Skeletal muscle tissue (tissue), 4 donors: Measurements from ENCODE around the gene CTCFL. TPM values are rescaled to one million over a fixed set of nuclear protein-coding genes. Genes with fewer than 3 reads are reported as not detected.
"Not testable (repeated sequence)": the region's sequence is repeated elsewhere in the genome, so short reads cannot be mapped to it uniquely, and the experiment has no call there.

ENCODE experiments used
- H3K27ac ChIP-seq: one replicate; pipeline ENCODE4 v1.7.0; 2013; ENCODE audit warnings: mild to moderate bottlenecking, low read depth, low read length, inconsistent platforms
- H3K27me3 ChIP-seq, 3 donors: one replicate each; pipeline ENCODE4 v1.7.0; 2013; ENCODE audit warnings: low read length in 3 of 3; ENCODE audit not compliant: control insufficient read depth in 3 of 3, insufficient read depth in 3 of 3
- H3K36me3 ChIP-seq, 3 donors: one replicate each; pipeline ENCODE4 v1.7.0; 2013; ENCODE audit warnings: low read length in 3 of 3; ENCODE audit not compliant: control insufficient read depth in 3 of 3, insufficient read depth in 3 of 3
- H3K4me1 ChIP-seq, 3 donors: one replicate each; pipeline ENCODE4 v1.7.0; 2013; ENCODE audit warnings: low read length in 3 of 3, mild to moderate bottlenecking in 3 of 3; ENCODE audit not compliant: control insufficient read depth in 3 of 3, insufficient read depth in 3 of 3
- H3K4me3 ChIP-seq, 3 donors: one replicate each; pipeline ENCODE4 v1.7.0; 2013; ENCODE audit warnings: low read length in 3 of 3
- H3K9ac ChIP-seq, 3 donors: one replicate each; pipeline ENCODE4 v1.7.0; 2013; ENCODE audit warnings: low read length in 3 of 3, mild to moderate bottlenecking in 3 of 3, moderate library complexity in 2 of 3, low read depth in 1 of 3
- H3K9me3 ChIP-seq, 3 donors: one replicate each; pipeline ENCODE4 v1.7.0; 2013; ENCODE audit warnings: low read length in 3 of 3; ENCODE audit not compliant: control insufficient read depth in 3 of 3
- total RNA-seq: library from RNA; depleted of rRNA; stranded (reverse); fragments of >200 nt; gene quantifications from one replicate; pipeline ENCODE4 v1.2.3, GENCODE V29; 2014
- donor health status: Osteomylitis.

CTCFL gene
- total RNA-seq, 1 donor from 2014 or later, result not detected

DNA sequence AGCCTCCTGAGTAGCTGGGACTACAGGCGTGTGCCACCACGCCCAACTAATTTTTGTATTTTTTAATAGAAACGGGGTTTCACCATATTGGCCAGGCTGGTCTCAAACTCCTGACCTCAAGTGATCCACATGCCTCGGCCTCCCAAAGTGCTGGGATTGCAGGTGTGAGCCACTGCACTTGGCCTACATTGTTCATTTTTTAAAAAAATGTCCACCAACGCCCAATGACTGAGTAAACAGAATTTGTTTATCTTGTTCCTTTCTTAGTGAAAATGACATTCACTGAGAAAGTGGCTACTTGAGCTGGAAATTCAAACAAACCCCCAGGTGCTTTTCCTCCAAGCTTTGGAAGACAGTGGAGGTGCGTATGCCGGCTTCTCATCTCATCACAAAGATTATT lies 13.2 kb downstream of the CTCFL start:
- not testable (repeated sequence) for H3K4me1 ChIP-seq, H3K4me3 ChIP-seq, H3K9ac ChIP-seq, H3K27me3 ChIP-seq, H3K36me3 ChIP-seq, H3K27ac ChIP-seq, H3K9me3 ChIP-seq

DNA sequence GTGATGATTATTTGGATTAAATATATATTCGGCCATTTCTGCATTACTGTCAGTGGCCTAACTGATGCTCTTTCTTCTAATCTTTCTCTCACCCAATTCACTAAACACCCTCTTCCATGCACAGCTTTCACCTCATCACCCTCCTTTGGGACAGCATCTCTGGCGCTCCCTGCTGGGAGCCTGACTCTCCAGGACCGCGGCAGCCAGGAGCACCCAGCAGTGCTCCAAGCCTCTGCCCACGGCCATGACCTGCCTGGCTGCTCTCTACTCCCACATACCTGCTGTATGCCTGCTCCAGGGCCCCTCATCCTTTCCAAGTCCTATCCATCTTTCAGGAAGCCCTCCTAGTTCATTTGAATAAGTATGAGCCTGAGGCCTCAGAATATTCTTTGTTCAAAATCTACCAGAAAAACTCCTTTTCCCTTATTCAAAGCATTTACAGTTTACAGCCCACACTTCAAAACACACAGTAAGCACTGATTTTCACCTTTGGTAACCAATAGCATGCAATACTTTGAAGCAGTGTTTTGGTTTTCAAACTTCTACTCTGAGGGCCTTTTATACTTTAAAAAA lies 15.2 kb downstream of the CTCFL start:
- Histone ChIP-seq H3K9me3 (no peaks in the 10 kb centered on the region), H3K4me1 (peaks cover 2 to 4% (median 3%) of the 10 kb centered on the region in 3 donors), H3K36me3 (no peaks in the 10 kb centered on the region), H3K9ac (peak overlapping the region in 1 of 3 donors; percentile 2), H3K27ac (no peak overlapping the region), H3K4me3 (no peak overlapping the region), H3K27me3 (peaks cover 0 to 4% (median 2%) of the 10 kb centered on the region in 3 donors)

DNA sequence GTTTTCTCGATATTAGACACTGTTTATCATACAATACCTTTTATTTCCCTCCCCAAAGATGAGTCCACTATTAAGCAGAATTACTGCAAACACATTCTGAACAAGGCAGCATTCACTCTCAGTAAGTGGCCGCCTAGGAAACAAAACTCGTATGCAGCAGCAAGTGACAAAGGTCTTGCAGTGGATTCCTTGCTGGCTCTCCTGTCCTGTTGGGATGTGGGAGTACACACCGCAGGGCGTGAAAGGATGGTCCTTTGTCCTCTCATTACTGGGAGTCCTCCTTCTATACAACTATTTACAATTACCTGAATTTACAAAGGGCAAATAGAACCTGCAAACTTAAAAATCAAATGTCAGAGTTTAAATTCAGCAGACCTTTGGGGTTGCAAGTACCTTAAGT lies 16.1 kb downstream of the CTCFL start:
- H3K27ac ChIP-seq, result no peak overlapping the region
- H3K4me3 ChIP-seq, result no peak overlapping the region
- H3K9ac ChIP-seq, result no peak overlapping the region
- H3K9me3 ChIP-seq, result no peaks in the 10 kb centered on the region
- H3K27me3 ChIP-seq, result peaks cover 0 to 4% (median 2%) of the 10 kb centered on the region in 3 donors
- peaks cover 0 to under 1% (median 0%) of the 10 kb centered on the region in 3 donors for H3K4me1 ChIP-seq
- no peaks in the 10 kb centered on the region for H3K36me3 ChIP-seq

GRCh38 chr20:57508381-57508780 lies 16.6 kb downstream of the CTCFL start:
- no peak overlapping the region for H3K4me3 ChIP-seq
- H3K36me3 ChIP-seq, result no peaks in the 10 kb centered on the region

DNA sequence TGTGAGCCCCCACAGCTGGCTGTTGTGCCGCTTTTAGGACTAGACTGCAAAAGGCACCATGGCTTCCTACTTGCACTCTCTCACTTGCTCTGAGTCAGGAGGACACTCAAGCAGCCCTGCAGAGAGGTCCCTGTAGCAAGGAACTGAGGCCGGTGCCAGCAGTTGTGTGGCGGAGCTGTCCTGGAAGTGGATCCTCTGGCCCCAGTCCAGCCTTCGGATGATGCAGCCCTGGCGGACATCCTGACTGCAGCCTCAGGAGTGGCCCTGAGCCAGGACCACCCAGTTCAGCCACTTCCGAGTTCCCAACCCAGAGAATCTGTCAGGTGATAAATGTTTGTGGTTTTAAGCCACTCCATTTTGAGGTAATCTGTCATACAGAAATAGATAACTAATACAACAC lies 17.5 kb downstream of the CTCFL start:
- no peak overlapping the region for H3K9ac ChIP-seq
- no peaks in the 10 kb centered on the region for H3K4me1 ChIP-seq
- H3K27me3 ChIP-seq, result peaks cover 0 to 4% (median 2%) of the 10 kb centered on the region in 3 donors
- H3K36me3 ChIP-seq, result no peaks in the 10 kb centered on the region
- no peaks in the 10 kb centered on the region for H3K9me3 ChIP-seq
- no peak overlapping the region for H3K27ac ChIP-seq
- no peak overlapping the region for H3K4me3 ChIP-seq

More at GRCh38 chr20:57508381-57508780, 16.6 kb downstream of the CTCFL start:
- no peaks in the 10 kb centered on the region for H3K9me3 ChIP-seq
- no peak overlapping the region for H3K9ac ChIP-seq
- H3K27ac ChIP-seq, result no peak overlapping the region
- no peaks in the 10 kb centered on the region for H3K4me1 ChIP-seq
- peaks cover 0 to 4% (median 2%) of the 10 kb centered on the region in 3 donors for H3K27me3 ChIP-seq

DNA sequence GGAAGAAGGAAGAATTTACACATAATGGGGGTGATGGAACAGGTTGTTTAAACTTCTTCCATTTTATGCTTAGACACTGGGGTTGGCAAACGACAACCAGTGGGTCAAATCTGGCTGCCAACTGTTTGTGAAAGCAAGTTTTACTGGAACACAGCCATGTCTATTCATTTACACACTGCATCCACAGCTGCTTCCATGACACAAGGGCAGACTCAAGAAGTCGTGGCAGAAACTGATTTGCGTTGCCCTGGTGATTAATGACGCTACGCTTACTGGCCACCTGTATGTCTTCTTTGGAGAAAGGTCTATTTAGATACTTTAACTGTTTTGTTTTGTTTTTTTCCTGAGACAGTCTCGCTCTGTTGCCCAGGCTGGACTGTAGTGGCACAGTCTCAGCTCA lies 19.0 kb downstream of the CTCFL start:
- Histone ChIP-seq H3K27ac (no peak overlapping the region), H3K4me3 (no peak overlapping the region), H3K36me3 (no peaks in the 10 kb centered on the region), H3K9ac (no peak overlapping the region), H3K4me1 (no peaks in the 10 kb centered on the region), H3K27me3 (peaks cover 0 to 4% (median 2%) of the 10 kb centered on the region in 3 donors), H3K9me3 (no peaks in the 10 kb centered on the region)

- no peaks in the 10 kb centered on the region for H3K9me3 ChIP-seq
- H3K36me3 ChIP-seq, result no peaks in the 10 kb centered on the region
- no peak overlapping the region for H3K27ac ChIP-seq
- no peak overlapping the region for H3K9ac ChIP-seq
- H3K27me3 ChIP-seq, result peaks cover 0 to 4% (median 2%) of the 10 kb centered on the region in 3 donors
- no peak overlapping the region for H3K4me3 ChIP-seq
- H3K4me1 ChIP-seq, result no peaks in the 10 kb centered on the region
These were observed 20.5 kb downstream of the CTCFL start for GRCh38 chr20:57504411-57504810.

- Histone ChIP-seq H3K27me3 (peaks cover 0 to 7% (median 3%) of the 10 kb centered on the region in 3 donors), H3K9ac (no peak overlapping the region), H3K9me3 (no peaks in the 10 kb centered on the region), H3K27ac (no peak overlapping the region), H3K36me3 (no peaks in the 10 kb centered on the region), H3K4me3 (no peak overlapping the region), H3K4me1 (no peaks in the 10 kb centered on the region)
These were observed 21.8 kb downstream of the CTCFL start for GRCh38 chr20:57503035-57503658.

GRCh38 chr20:57502336-57502700 lies 22.6 kb downstream of the CTCFL start:
- Histone ChIP-seq H3K27ac (no peak overlapping the region), H3K36me3 (no peaks in the 10 kb centered on the region), H3K27me3 (peaks cover 0 to 7% (median 3%) of the 10 kb centered on the region in 3 donors), H3K9me3 (no peaks in the 10 kb centered on the region), H3K4me1 (no peaks in the 10 kb centered on the region), H3K4me3 (no peak overlapping the region), H3K9ac (no peak overlapping the region)

DNA sequence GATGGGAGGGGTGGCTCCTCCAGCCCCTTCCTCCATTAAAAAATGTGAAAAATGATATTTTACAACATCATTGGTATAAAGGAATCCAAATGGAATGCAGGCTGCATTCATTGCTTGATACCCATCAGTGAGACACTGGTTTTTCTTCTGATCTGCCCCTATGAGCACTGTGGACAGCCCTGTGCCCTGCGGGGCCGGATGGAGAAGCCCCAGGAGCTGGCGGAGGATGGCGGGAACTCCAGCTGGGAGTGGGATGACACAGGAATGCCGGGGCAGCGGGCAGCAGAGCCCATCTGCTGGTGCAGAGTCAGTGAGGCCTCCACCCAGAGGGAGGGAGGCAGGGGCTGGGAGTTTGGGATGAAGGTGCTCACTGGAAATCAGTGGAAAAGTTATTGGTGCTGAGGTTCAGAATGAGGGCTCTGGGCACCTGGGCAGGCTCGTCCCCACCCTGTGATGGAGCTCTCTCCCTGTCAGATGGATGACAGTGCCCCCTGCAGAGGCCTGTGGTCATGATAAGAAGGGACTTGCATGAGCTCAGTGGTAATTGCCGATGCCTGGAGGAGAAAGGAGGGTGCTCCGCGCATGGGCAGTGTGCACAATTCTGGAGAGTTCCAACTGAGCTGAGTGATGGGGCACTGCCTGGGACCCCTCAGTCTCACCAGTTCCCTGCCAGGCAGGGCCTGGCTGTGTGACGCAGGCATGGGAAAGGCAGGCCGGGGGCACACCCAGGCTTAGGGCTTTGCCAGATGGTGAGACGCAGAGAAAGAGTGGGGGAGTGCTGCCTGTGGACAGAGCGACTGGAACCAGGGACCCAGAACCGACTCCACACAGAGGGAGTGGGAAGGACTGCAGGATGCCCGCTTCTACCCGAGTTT lies 23.2 kb downstream of the CTCFL start:
- no peaks in the 10 kb centered on the region for H3K36me3 ChIP-seq
- H3K4me1 ChIP-seq, result no peaks in the 10 kb centered on the region
- no peak overlapping the region for H3K27ac ChIP-seq
- H3K4me3 ChIP-seq, result no peak overlapping the region
- no peaks in the 10 kb centered on the region for H3K9me3 ChIP-seq
- no peak overlapping the region for H3K9ac ChIP-seq
- peaks cover 0 to 7% (median 3%) of the 10 kb centered on the region in 3 donors for H3K27me3 ChIP-seq
